GM12801 (cell line): Measurements from ENCODE around the gene RAB3GAP1.

Experiments used
- TF ChIP-seq, protein P1 (sequence below): IDR thresholded peaks from one replicate; pipeline ENCODE4 v1.5.1; 2011; ENCODE audit warnings: control low read depth; ENCODE audit not compliant: insufficient read length; ENCODE audit errors: extremely low read depth

Gene RAB3GAP1

DNA sequence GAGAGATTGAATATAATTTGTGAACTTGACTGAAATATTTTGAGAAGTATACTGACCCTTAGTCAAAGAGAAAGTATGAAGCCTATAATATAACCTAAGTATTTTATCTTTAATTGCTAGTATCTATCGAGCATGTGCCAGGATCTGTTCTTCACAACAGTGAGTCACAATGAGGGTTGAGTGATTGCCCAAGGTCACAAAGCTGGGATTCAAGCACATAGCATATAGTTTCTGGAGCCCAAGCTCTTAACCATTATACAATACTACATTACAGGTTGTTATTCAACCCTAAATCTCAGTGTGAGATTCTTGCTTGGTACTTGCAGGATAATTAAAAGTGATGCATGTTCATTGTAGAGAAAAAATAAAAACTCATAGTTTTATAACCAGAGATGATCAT lies 97.2 kb downstream of the RAB3GAP1 start:
- TF ChIP-seq, protein P1, sequence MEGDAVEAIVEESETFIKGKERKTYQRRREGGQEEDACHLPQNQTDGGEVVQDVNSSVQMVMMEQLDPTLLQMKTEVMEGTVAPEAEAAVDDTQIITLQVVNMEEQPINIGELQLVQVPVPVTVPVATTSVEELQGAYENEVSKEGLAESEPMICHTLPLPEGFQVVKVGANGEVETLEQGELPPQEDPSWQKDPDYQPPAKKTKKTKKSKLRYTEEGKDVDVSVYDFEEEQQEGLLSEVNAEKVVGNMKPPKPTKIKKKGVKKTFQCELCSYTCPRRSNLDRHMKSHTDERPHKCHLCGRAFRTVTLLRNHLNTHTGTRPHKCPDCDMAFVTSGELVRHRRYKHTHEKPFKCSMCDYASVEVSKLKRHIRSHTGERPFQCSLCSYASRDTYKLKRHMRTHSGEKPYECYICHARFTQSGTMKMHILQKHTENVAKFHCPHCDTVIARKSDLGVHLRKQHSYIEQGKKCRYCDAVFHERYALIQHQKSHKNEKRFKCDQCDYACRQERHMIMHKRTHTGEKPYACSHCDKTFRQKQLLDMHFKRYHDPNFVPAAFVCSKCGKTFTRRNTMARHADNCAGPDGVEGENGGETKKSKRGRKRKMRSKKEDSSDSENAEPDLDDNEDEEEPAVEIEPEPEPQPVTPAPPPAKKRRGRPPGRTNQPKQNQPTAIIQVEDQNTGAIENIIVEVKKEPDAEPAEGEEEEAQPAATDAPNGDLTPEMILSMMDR: no peak

- TF ChIP-seq, protein P1: no peak
These were observed 98.6 kb downstream of the RAB3GAP1 start for GRCh38 chr2:135150725-135151124.

GRCh38 chr2:135151615-135152014 lies 99.5 kb downstream of the RAB3GAP1 start:
- TF ChIP-seq, protein P1: no peak

- TF ChIP-seq, protein P1: no peak
These were observed 100.3 kb downstream of the RAB3GAP1 start for GRCh38 chr2:135152361-135152760.

DNA sequence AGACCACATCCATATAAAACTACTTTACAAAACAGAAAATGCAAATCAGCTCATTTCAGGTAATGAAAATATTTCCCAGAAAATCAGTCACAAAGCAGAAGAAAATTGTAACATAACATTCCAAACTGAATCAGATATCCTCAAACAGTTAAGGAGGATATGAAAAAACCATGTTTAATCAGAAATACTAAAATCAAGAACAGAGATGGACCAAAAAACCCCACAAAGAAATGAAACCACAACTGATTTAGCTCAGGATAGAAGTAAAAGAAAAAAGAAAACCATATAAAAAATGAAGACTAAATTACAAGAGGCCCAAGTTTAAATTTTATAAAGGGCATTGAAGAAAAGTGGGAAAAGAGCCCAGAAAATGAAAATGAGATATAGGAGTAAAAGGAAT lies 102.9 kb downstream of the RAB3GAP1 start:
- TF ChIP-seq, protein P1: no peak

DNA sequence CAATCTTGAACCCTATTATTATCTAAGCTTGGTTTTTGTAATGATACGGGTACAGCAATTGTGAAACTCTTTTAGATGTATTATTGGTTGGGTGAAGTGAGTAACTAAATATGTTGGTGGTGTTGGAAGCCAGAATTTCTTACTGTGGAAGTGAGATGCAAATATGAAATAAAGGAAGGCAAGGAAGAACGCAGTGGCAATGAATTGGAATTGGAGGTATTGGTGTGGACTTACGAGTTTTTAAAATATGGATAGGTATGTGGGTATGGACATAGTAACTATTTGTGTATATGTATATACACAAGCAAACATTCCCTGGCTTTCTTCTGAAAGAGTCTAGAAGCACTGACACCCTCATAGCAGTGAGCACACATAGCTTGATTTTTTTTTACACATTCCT lies 105.8 kb downstream of the RAB3GAP1 start:
- TF ChIP-seq, protein P1: no peak

GRCh38 chr2:135159191-135159590 lies 107.1 kb downstream of the RAB3GAP1 start:
- TF ChIP-seq, protein P1: no peak

DNA sequence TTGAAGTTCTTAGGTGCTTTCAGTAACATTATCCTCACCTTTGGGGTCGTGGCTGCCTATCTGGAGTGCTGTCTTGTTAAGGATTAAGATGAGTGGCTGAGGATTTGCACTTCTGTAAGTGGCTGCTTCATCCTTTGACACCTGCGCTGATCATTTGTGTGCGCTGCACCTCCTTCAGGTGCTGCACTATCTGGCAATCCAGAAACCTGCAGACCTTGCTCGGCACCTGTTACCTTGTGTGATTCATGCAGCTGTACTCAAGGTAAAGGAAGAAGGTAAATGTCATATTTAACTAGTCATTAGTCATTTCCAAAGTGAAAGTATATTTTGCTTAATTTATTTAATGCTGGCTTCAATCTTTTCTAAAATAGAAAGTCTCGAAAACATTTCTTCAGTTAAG lies 110.3 kb downstream of the RAB3GAP1 start:
- TF ChIP-seq, protein P1: no peak
